Hepatocyte (in vitro differentiated cells): ENCODE measurements around the gene KCP.

ENCODE experiments used
- EZH2 ChIP-seq: fragments of 200-600 bp; sonication (generic); IDR thresholded peaks from 2 replicates; pipeline ENCODE4 v1.6.1; 2016; ENCODE audit warnings: antibody characterized with exemption, mild to moderate bottlenecking, borderline replicate concordance
- TF ChIP-seq, protein P1 (sequence below): fragments of 200-600 bp; sonication (generic); IDR thresholded peaks from 2 replicates; pipeline ENCODE4 v1.5.1; 2016; ENCODE audit warnings: antibody characterized with exemption, mild to moderate bottlenecking; ENCODE audit not compliant: poor library complexity

DNA sequence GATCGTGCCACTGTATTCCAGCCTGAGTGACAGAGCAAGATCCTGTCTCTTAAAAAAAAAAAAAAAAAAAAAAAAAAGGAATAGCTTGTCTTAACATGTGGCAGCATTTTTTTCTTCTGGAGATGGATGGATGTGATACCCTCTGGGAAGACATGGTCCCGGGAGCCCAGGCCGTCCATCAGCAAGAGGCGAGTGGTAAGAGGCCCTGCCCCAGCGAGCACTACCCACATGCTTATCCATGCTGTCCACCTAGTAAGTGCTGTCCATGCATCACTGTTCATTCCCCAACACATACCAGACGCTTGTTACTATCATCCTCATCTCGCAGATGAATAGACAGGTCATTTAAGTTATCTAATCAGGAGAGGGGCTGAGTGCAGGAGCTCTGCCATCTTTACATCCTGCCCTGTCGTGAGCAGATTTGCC, 35.0 kb downstream of the KCP start:
- TF ChIP-seq, protein P1, sequence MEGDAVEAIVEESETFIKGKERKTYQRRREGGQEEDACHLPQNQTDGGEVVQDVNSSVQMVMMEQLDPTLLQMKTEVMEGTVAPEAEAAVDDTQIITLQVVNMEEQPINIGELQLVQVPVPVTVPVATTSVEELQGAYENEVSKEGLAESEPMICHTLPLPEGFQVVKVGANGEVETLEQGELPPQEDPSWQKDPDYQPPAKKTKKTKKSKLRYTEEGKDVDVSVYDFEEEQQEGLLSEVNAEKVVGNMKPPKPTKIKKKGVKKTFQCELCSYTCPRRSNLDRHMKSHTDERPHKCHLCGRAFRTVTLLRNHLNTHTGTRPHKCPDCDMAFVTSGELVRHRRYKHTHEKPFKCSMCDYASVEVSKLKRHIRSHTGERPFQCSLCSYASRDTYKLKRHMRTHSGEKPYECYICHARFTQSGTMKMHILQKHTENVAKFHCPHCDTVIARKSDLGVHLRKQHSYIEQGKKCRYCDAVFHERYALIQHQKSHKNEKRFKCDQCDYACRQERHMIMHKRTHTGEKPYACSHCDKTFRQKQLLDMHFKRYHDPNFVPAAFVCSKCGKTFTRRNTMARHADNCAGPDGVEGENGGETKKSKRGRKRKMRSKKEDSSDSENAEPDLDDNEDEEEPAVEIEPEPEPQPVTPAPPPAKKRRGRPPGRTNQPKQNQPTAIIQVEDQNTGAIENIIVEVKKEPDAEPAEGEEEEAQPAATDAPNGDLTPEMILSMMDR = no peak
- no peak for TF ChIP-seq EZH2
